ENCODE data around the gene AP2S1. TPM values are rescaled to one million over a fixed set of nuclear protein-coding genes. Genes with fewer than 3 reads are reported as not detected.
A peak's percentile ranks its signal among the peaks of the same experiment; 100 is the strongest.

The AP2S1 gene
- total and polyA plus RNA-seq, 2 of the 8 experiments (the other 6 are each of a cell fraction or from before 2014, with no cell fraction given), result 195 to 211 TPM

DNA sequence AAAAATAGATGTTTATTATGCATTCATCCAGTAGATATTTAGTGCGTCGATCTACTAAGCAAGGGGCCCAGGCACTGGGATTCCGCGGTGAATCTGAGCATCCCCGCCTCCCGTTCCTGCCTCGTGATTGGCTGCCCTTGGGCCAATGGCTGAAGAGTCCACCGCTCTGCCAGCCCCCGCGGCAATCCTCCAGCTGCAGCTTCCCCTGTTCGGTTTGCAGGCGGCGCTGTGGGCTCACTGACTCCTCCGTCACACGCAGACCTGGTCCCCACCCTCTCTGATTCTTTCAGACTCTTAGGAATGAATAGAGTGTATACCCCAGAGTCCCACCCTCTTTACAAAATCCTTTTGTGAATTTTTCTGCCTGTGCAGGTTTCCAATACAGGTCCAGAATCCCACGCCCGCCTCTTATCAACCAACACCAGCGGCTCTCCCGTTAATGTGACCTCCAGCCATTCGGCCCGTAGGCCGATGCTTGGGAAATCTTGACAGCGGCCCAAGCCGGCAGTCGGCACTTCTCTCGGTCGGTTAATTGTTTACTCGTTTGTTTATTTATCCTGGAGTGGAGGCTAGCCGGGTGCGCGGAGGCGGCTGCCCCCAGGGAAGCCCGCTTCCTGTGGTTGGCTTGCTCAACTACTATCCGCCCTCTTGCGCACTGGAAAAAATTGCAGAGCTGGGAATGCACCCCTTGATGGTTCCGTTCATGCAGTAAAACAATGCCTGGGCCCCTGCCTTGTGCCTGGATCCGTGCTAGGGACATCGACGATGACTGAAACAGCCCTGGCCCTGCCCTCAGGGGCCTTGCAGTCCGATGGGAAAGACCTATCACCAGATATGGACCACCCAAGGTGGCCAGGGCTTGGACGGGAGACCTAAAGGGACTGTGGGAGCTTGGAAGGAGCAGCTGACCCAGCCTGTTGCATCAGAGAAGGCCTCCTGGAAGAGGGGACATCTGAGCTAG, 5.7 kb upstream of the AP2S1 start (continued):
- no peak for TF ChIP-seq KDM1A (IDR thresholded peaks at IDR 0.05; ENCODE audit: borderline replicate concordance, low read length)
- TF ChIP-seq KDM4A (IDR thresholded peaks at IDR 0.05; ENCODE audit: low read depth, low read length, severe bottlenecking), result no peak
- TF ChIP-seq RAD21 (IDR thresholded peaks at IDR 0.05 in 1 of 2, conservative IDR thresholded peaks at IDR 0.05 in 1 of 2; ENCODE audit: low read depth in 2 of 2, low read length in 2 of 2), result peak; percentile 78 to 84
- TF ChIP-seq HDAC2 (IDR thresholded peaks at IDR 0.05; ENCODE audit: borderline replicate concordance in 1 of 2, low read depth in 2 of 2, low read length in 2 of 2), result 0 out of 4 replicates have a peak, but pooled peaks of 1 of the 2 experiments have one; percentile 28
- TF ChIP-seq CHD2 (IDR thresholded peaks at IDR 0.05; ENCODE audit: low read length), result peak; percentile 66; the same call in 1 of the 2 replicates
- TF ChIP-seq EGR1 (IDR thresholded peaks at IDR 0.05; ENCODE audit: borderline replicate concordance, low read depth, low read length), result no peak
- TF ChIP-seq YY1 (IDR thresholded peaks at IDR 0.05; ENCODE audit: low read depth, low read length), result no peak; the same call in 1 of the 2 replicates
- peak; percentile 52; the same call in 1 of the 2 replicates for TF ChIP-seq TAF1 (IDR thresholded peaks at IDR 0.05; ENCODE audit: low read depth, low read length)
- TF ChIP-seq, protein P1, sequence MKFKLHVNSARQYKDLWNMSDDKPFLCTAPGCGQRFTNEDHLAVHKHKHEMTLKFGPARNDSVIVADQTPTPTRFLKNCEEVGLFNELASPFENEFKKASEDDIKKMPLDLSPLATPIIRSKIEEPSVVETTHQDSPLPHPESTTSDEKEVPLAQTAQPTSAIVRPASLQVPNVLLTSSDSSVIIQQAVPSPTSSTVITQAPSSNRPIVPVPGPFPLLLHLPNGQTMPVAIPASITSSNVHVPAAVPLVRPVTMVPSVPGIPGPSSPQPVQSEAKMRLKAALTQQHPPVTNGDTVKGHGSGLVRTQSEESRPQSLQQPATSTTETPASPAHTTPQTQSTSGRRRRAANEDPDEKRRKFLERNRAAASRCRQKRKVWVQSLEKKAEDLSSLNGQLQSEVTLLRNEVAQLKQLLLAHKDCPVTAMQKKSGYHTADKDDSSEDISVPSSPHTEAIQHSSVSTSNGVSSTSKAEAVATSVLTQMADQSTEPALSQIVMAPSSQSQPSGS (IDR thresholded peaks at IDR 0.05; ENCODE audit: low read length), result no peak

Data from H1 (cell line).